Thoracic aorta endothelial cell (primary cell): Measurements from ENCODE around the gene PRRC2B. TPM values are rescaled to one million over a fixed set of nuclear protein-coding genes. Genes with fewer than 3 reads are reported as not detected.

Source experiments
- small RNA-seq: library from RNA; depleted of rRNA; stranded (forward); fragments of <200 nt; gene quantifications from one replicate; pipeline ENCODE3, GENCODE V24; 2012
- total RNA-seq: library from RNA; depleted of rRNA; stranded (reverse); fragments of >200 nt; gene quantifications from 2 replicates; pipeline ENCODE4 v1.2.3, GENCODE V29; 2012

The PRRC2B gene
- total RNA-seq: 139 and 164 TPM in 2 replicates

DNA sequence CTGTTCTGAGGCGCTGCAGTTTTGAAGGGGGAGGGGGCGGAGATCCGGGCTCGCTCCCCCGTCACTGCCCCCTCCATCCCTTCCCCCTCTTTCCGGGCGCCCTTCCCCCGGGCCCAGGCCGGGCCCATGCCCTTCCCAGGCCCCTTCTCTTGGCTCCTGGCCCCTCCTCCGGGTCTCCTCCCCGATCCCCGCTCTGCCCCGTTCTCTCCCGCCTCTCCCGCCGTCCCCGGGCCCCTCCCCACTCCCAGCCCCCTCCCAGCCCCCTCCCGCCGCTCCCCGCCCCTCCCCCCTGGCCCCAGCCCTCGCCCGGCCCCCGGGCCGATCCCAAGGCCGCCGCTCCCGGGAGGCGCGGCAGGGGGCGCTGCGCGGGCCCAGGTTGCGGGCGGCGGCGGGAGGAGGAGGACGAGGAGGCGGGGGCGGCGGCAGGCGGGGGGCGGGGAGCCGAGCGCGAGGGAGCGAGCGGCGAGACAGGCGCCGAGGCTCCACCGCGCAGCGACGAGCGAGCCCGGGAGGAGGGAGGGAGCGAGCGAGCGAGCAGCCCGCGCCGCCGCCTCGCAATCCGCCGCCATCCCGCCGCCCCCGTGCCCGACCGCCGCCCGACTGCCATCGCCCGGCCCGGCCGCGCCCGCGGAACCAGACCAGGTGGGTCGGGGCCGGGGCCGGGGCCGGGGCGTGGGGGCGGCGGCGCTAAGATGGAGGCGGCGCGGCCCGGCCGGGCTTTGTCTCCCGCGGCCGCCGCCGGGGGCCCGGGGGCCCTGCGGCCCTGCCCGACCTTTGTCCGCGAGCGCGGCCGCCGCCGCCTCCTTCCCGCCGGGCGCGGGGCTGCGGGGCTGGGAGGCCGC, at the start of gene PRRC2B:
PRRC2B (plus strand) TSS at position 465 of the 842 bp plus-strand sequence. CDS start 36,059 bp downstream, outside the sequence.

DNA sequence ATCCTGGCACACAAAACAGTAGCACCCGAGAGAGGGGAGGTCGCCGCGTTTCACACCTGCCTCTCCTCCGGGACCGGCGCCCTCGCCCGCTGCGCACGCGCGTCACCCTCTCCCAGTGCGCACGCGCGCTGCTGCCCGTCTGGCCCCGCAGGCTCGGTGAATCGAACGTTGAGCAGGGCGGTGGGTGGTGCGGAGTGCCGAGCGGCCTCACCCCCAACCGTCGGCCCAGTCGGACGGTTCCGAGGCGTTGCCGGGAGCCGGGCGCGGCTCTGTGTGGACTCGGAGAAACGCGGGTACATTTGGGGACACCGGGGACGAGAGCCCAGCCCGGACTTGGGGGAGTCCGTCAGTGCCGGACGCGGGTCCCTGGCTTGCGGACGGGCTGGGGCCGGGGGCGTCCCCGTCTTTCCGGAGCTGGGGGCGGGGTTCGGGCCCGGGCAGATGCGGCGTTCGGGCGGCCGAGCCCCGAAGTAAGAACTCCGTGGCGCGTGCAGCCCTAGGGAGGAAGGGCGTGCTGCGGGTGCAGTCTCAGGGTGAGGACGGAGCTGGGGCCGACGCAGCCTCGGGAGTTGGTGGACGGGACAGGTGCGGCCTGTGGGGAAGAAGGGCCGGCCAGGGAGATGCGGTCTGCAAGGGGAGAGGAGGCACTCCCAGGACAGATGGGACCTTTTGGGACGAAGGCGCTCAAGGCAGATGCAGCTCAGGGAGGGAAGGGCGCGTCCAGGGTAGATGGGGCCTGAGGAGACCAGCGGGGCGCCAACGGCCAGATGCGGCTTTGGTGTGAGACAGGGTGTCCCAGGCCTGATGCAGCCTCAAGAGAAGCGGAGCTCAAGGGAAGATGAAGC, 109.1 kb downstream of the PRRC2B start, which contains the start of gene POMT1:
POMT1 (plus strand) TSS at position 138 of the 845 bp plus-strand sequence. CDS start 1,301 bp downstream, outside the sequence.

DNA sequence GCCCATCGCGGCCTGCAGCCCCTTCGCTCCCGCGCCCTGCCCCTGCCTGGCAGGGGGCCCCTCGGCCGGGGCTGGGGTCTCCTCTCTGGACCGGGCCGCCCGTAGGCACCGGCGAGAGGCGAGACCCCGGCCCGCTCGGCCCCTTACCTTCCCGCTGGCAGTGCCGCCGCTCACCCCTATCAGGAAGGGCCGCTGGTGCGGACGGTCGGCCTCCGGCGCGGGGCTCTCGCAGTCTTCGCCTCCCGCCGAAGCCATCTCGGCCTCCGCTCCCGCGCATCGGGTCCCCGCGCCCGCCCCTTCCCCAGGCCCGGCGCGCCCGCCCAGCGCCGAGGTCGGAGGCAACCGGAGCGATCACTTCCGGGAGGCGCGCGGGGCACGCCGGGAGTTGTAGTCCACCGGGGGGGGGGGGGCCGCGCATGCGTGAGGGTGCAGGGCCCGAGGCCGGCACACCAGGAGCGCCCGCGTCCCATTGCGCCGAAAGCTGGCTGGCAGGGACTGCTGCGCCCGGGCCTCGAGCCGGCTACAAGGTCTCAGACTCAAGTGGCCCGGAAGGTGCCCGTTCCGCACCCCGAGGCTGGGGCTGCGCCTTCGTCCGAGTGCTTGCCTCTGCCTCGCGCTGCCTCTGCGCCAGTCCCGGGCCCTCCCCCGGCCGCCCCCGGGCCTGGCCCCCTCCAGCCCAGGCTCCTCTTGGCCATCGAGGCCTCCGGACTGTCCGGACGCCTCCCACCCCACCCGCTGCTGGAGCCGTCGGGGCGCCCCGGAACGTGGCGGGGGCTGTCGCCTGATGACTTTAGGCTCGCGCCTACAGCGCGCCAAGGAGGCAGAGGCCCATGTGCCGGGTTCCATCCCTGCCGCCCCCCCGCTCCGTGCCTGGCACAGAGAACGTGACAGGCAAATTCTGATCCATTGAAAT, 137.3 kb downstream of the PRRC2B start, which contains the start of gene UCK1:
UCK1 (minus strand) TSS at position 344 of the 913 bp plus-strand sequence; CDS start at position 255, 89 bp downstream.

DNA sequence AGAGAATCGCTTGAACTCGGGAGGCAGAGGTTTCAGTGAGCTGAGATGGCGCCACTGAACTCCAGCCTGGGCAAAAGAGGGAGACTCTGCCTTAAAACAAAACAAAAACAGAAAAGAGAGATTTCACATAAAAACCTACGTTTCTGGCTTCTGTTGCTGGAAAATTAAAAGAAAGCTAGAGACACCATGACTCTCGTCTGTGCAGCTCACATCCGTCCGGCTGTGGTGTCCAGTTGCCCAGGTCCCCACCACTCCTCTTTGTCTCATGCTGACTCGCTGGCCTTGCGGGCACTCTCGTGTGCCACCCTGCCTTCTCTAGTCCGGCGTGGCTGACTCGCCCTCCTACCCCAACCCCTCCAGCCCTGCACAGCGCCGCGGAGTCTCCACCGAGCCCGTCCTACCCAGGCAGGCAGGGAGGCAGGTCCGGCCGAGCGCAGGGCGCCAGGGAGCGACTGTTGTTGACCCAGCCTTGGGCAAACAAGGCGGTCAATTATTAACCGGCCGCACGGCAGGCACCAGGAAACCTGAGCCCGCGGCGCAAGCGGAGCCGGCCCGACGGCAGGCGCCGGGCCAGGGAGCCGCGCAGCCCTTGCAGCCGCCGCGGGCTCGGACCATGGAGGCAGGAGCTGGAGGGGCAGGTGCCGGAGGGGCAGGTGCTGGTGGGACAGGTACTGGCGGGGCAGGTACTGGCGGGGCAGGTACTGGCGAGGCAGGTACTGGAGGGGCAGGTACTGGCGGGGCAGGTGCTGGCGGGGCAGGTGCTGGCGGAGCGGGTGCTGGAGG, 151.3 kb downstream of the PRRC2B start, which contains the start of gene PRRT1B:
PRRT1B (plus strand) TSS at position 521 of the 783 bp plus-strand sequence; CDS start at position 614, 93 bp downstream.

Small RNAs within 50 kb of the gene (small RNA-seq; reads per million reads assigned to genes)
- 2.7 reads per million, percentile 60 among the genes with 10 or more reads in this experiment for gene SNORD62A
- 2.7 reads per million, percentile 60 among the genes with 10 or more reads in this experiment for gene SNORD62B

Other genes with a start within 250 kb of the PRRC2B start
- 4.7 and 5.7 TPM in 2 replicates for gene FAM78A, start 117.6 kb upstream of the PRRC2B start, total RNA-seq
- 0.65 and 2.7 TPM in 2 replicates for gene PLPP7, start 104.4 kb upstream of the PRRC2B start, total RNA-seq
- gene POMT1, start 108.8 kb downstream of the PRRC2B start, total RNA-seq: 22.1 and 25.6 TPM in 2 replicates
- gene UCK1, start 137.2 kb downstream of the PRRC2B start, total RNA-seq: 14.4 and 15.4 TPM in 2 replicates
- gene PRRT1B, start 151.4 kb downstream of the PRRC2B start, total RNA-seq: not detected in 2 replicates